Astrocyte of the cerebellum (primary cell): ENCODE measurements around the gene RPS19.

ENCODE experiments used
- DNase-seq: peaks from one replicate; pipeline ENCODE4 v3.0.0-alpha.2; 2011; ENCODE audit warnings: low read depth
- H3K4me3 ChIP-seq: 2 replicates; pipeline ENCODE4 v1.5.1; 2011; ENCODE audit warnings: mild to moderate bottlenecking, low read depth, low read length, moderate library complexity
- in situ Hi-C: cut with HindIII; loops from 2 replicates; pipeline ENCODE4 v1.10.0; 2017; ENCODE audit warnings: low sequenced_read_pairs
- TF ChIP-seq, protein P1 (sequence below): IDR thresholded peaks from 2 replicates; pipeline ENCODE4 v1.5.1; 2012; ENCODE audit warnings: low read length, low read depth, moderate library complexity, mild to moderate bottlenecking; ENCODE audit errors: missing control alignments

RPS19 gene

GRCh38 chr19:41895745-41896580 is 35.9 kb downstream of the RPS19 start:
- no peak overlapping the region for H3K4me3 ChIP-seq
- no peak for DNase-seq
- in situ Hi-C loops = no loop called here
- TF ChIP-seq, protein P1, sequence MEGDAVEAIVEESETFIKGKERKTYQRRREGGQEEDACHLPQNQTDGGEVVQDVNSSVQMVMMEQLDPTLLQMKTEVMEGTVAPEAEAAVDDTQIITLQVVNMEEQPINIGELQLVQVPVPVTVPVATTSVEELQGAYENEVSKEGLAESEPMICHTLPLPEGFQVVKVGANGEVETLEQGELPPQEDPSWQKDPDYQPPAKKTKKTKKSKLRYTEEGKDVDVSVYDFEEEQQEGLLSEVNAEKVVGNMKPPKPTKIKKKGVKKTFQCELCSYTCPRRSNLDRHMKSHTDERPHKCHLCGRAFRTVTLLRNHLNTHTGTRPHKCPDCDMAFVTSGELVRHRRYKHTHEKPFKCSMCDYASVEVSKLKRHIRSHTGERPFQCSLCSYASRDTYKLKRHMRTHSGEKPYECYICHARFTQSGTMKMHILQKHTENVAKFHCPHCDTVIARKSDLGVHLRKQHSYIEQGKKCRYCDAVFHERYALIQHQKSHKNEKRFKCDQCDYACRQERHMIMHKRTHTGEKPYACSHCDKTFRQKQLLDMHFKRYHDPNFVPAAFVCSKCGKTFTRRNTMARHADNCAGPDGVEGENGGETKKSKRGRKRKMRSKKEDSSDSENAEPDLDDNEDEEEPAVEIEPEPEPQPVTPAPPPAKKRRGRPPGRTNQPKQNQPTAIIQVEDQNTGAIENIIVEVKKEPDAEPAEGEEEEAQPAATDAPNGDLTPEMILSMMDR = peak; percentile 30

GRCh38 chr19:41896581-41896942 is 36.5 kb downstream of the RPS19 start:
- no peak for DNase-seq

GRCh38 chr19:41897181-41897580 is 37.1 kb downstream of the RPS19 start:
- no peak for DNase-seq
- H3K4me3 ChIP-seq = no peak overlapping the region
- TF ChIP-seq, protein P1 = no peak
- in situ Hi-C loops = no loop called here

More at GRCh38 chr19:41896581-41896942, 36.5 kb downstream of the RPS19 start:
- H3K4me3 ChIP-seq = no peak overlapping the region
- TF ChIP-seq, protein P1 = no peak
- in situ Hi-C loops = no loop called here

- no peak overlapping the region for H3K4me3 ChIP-seq
- no peak for DNase-seq
- in situ Hi-C loops = no loop called here
- TF ChIP-seq, protein P1 = no peak
These were observed 37.8 kb downstream of the RPS19 start for GRCh38 chr19:41897820-41898219.

DNA sequence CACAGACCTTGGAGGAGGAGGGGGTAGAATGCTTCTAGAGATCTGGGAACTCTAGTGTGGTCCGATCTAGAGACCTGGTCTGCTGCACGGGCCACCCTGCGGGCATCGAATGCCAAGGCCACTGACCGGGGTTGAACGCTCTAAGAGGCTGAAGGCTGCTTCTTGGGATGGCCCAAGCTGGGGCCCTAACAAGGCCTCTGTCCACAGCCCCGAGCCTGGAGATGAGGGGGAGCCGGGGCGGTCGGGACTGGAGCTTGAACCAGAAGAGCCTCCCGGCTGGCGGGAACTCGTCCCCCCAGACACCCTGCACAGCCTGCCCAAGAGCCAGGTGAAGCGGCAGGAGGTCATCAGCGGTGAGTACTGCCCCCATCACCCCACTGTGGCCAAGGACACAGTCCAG is 38.2 kb downstream of the RPS19 start:
- no peak overlapping the region for H3K4me3 ChIP-seq
- no peak for DNase-seq
- TF ChIP-seq, protein P1 = no peak
- in situ Hi-C loops = no loop called here

DNA sequence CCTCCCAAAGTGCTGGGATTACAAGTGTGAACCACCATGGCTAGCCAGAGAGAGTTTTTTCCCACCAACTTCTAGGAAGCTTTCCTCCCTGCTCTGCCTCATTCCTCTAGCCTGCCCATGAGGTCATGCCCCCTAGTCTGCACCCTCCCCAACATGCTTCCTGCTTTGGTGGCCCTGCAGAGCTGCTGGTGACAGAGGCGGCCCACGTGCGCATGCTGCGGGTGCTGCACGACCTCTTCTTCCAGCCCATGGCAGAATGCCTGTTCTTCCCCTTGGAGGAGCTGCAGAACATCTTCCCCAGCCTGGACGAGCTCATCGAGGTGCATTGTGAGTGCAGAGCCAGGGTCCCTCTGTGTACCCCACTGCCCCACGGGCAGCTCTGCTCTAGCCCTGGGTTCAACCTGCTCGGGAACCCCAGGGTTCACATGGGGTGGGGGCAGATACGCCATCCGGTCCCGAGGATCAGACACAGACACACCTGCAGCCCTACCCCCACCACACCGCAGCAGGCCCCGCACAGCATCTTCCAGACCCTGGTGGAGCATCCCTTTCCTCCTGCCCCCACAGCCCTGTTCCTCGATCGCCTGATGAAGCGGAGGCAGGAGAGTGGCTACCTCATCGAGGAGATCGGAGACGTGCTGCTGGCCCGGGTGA is 41.8 kb downstream of the RPS19 start:
- no peak for DNase-seq
- TF ChIP-seq, protein P1 = no peak
- in situ Hi-C loops = no loop called here
- no peak overlapping the region for H3K4me3 ChIP-seq
